Measurements from ENCODE around the gene CELSR1.

CELSR1 gene

GRCh38 chr22:46466255-46466676, 71.2 kb downstream of the CELSR1 start:
- H3K4me3 ChIP-seq (ENCODE audit: low read depth, low read length): no peak overlapping the region
- no peak overlapping the region for H2AK5ac ChIP-seq (ENCODE audit: low read length)
- no peak overlapping the region for H3K9ac ChIP-seq (ENCODE audit: low read length)
- no peak overlapping the region for H3K23ac ChIP-seq (ENCODE audit: low read length)
- no peak overlapping the region for H4K12ac ChIP-seq (ENCODE audit: low read depth, low read length)
- no peak overlapping the region for H2AFZ ChIP-seq (ENCODE audit: insufficient read depth, low read length, poor library complexity)
- H4K8ac ChIP-seq (ENCODE audit: low read depth, low read length): no peak overlapping the region
- no peak overlapping the region for H3K4me2 ChIP-seq (ENCODE audit: low read length)
- H3K79me1 ChIP-seq (ENCODE audit: low read length): no peaks in the 10 kb centered on the region
- H3K14ac ChIP-seq (ENCODE audit: low read length): no peak overlapping the region
- peaks cover 7 to 9% of the 10 kb centered on the region in 2 experiments for H3K4me1 ChIP-seq (ENCODE audit: control insufficient read depth in 1 of 2, insufficient read depth in 2 of 2, low read length in 2 of 2)
- H3K36me3 ChIP-seq (ENCODE audit: control insufficient read depth in 1 of 2, insufficient read depth in 2 of 2, low read length in 2 of 2): peaks cover 8 to 9% of the 10 kb centered on the region in 2 experiments
- H3K9me3 ChIP-seq (ENCODE audit: insufficient read depth, low read depth, low read length): no peaks in the 10 kb centered on the region
- H3K27me3 ChIP-seq (ENCODE audit: insufficient read depth, low read length): no peaks in the 10 kb centered on the region
- no peak overlapping the region for H2BK5ac ChIP-seq (ENCODE audit: low read depth, low read length, poor library complexity)
- no peaks in the 10 kb centered on the region for H3K79me2 ChIP-seq (ENCODE audit: control insufficient read depth, insufficient read depth, low read length, poor library complexity)
- peak overlapping the region; percentile 29 for H2BK12ac ChIP-seq (ENCODE audit: low read length)
- no CpG with 5 or more reads among the region's 10 CpGs for WGBS (ENCODE audit: extremely low coverage, insufficient coverage, insufficient read length)
- no peak overlapping the region for H3K4ac ChIP-seq (ENCODE audit: low read depth, low read length)
- H2BK120ac ChIP-seq (ENCODE audit: insufficient read depth, low read length, poor library complexity): no peak overlapping the region
- DNase-seq: no peak
- H4K91ac ChIP-seq (ENCODE audit: low read depth, low read length): no peak overlapping the region
- H3K18ac ChIP-seq (ENCODE audit: low read length): no peak overlapping the region
- H3K27ac ChIP-seq (ENCODE audit: low read depth, low read length): no peak overlapping the region

DNA sequence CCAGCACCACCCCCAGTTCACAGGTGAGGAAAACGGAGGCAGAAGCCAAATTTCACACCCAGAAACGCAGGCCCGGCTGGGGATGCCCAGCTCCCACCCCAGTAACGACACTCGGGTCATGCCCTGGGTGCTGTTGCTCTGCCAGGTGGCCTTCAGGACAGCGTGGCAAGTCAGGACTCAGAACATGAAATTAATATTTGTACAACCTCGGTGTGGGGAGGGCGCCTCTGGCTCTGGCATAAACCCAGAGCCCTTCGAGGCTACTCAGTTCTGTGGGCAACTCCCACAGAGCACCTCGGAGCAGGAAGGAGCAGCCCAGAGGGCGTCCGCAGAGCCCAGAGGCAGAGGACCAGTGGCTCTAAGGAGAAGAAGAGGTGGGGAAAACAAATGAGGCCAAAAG, 71.6 kb downstream of the CELSR1 start:
- no peak overlapping the region for H2BK5ac ChIP-seq (ENCODE audit: low read depth, low read length, poor library complexity)
- H3K9me3 ChIP-seq (ENCODE audit: insufficient read depth, low read depth, low read length): no peaks in the 10 kb centered on the region
- H2AK5ac ChIP-seq (ENCODE audit: low read length): no peak overlapping the region
- H3K14ac ChIP-seq (ENCODE audit: low read length): no peak overlapping the region
- H3K23ac ChIP-seq (ENCODE audit: low read length): no peak overlapping the region
- no peak overlapping the region for H4K91ac ChIP-seq (ENCODE audit: low read depth, low read length)
- no peaks in the 10 kb centered on the region for H3K79me2 ChIP-seq (ENCODE audit: control insufficient read depth, insufficient read depth, low read length, poor library complexity)
- H2BK120ac ChIP-seq (ENCODE audit: insufficient read depth, low read length, poor library complexity): no peak overlapping the region
- no peak overlapping the region for H3K27ac ChIP-seq (ENCODE audit: low read depth, low read length)
- H4K12ac ChIP-seq (ENCODE audit: low read depth, low read length): no peak overlapping the region
- peaks cover 8 to 9% of the 10 kb centered on the region in 2 experiments for H3K36me3 ChIP-seq (ENCODE audit: control insufficient read depth in 1 of 2, insufficient read depth in 2 of 2, low read length in 2 of 2)
- peaks cover 7 to 9% of the 10 kb centered on the region in 2 experiments for H3K4me1 ChIP-seq (ENCODE audit: control insufficient read depth in 1 of 2, insufficient read depth in 2 of 2, low read length in 2 of 2)
- no peaks in the 10 kb centered on the region for H3K27me3 ChIP-seq (ENCODE audit: insufficient read depth, low read length)
- peak overlapping the region; percentile 29 for H2BK12ac ChIP-seq (ENCODE audit: low read length)
- H3K79me1 ChIP-seq (ENCODE audit: low read length): no peaks in the 10 kb centered on the region
- H2AFZ ChIP-seq (ENCODE audit: insufficient read depth, low read length, poor library complexity): no peak overlapping the region
- H4K8ac ChIP-seq (ENCODE audit: low read depth, low read length): no peak overlapping the region
- no peak overlapping the region for H3K9ac ChIP-seq (ENCODE audit: low read length)
- H3K4me3 ChIP-seq (ENCODE audit: low read depth, low read length): no peak overlapping the region
- H3K4ac ChIP-seq (ENCODE audit: low read depth, low read length): no peak overlapping the region
- no CpG with 5 or more reads among the region's 12 CpGs for WGBS (ENCODE audit: extremely low coverage, insufficient coverage, insufficient read length)
- no peak overlapping the region for H3K18ac ChIP-seq (ENCODE audit: low read length)
- H3K4me2 ChIP-seq (ENCODE audit: low read length): no peak overlapping the region
- no peak for DNase-seq

- no peak overlapping the region for H3K4me3 ChIP-seq (ENCODE audit: low read depth, low read length)
- DNase-seq: no peak
- H3K9me3 ChIP-seq (ENCODE audit: insufficient read depth, low read depth, low read length): no peaks in the 10 kb centered on the region
- no peak overlapping the region for H4K91ac ChIP-seq (ENCODE audit: low read depth, low read length)
- no peak overlapping the region for H3K14ac ChIP-seq (ENCODE audit: low read length)
- H4K8ac ChIP-seq (ENCODE audit: low read depth, low read length): no peak overlapping the region
- no peak overlapping the region for H2BK12ac ChIP-seq (ENCODE audit: low read length)
- no peak overlapping the region for H3K18ac ChIP-seq (ENCODE audit: low read length)
- H3K4me1 ChIP-seq (ENCODE audit: control insufficient read depth in 1 of 2, insufficient read depth in 2 of 2, low read length in 2 of 2): peaks cover 7 to 9% of the 10 kb centered on the region in 2 experiments
- no peaks in the 10 kb centered on the region for H3K79me1 ChIP-seq (ENCODE audit: low read length)
- H3K79me2 ChIP-seq (ENCODE audit: control insufficient read depth, insufficient read depth, low read length, poor library complexity): no peaks in the 10 kb centered on the region
- peaks cover 8 to 9% of the 10 kb centered on the region in 2 experiments for H3K36me3 ChIP-seq (ENCODE audit: control insufficient read depth in 1 of 2, insufficient read depth in 2 of 2, low read length in 2 of 2)
- H2AFZ ChIP-seq (ENCODE audit: insufficient read depth, low read length, poor library complexity): no peak overlapping the region
- no peaks in the 10 kb centered on the region for H3K27me3 ChIP-seq (ENCODE audit: insufficient read depth, low read length)
- H2BK120ac ChIP-seq (ENCODE audit: insufficient read depth, low read length, poor library complexity): no peak overlapping the region
- H3K27ac ChIP-seq (ENCODE audit: low read depth, low read length): no peak overlapping the region
- H2BK5ac ChIP-seq (ENCODE audit: low read depth, low read length, poor library complexity): no peak overlapping the region
- no peak overlapping the region for H3K9ac ChIP-seq (ENCODE audit: low read length)
- no peak overlapping the region for H3K23ac ChIP-seq (ENCODE audit: low read length)
- no peak overlapping the region for H4K12ac ChIP-seq (ENCODE audit: low read depth, low read length)
- H3K4me2 ChIP-seq (ENCODE audit: low read length): no peak overlapping the region
- no CpG with 5 or more reads among the region's 11 CpGs for WGBS (ENCODE audit: extremely low coverage, insufficient coverage, insufficient read length)
- H3K4ac ChIP-seq (ENCODE audit: low read depth, low read length): no peak overlapping the region
- no peak overlapping the region for H2AK5ac ChIP-seq (ENCODE audit: low read length)
These were observed 72.1 kb downstream of the CELSR1 start for GRCh38 chr22:46465345-46465720.

- Histone ChIP-seq H2AK5ac (ENCODE audit: low read length) (peak overlapping the region; percentile 54), H3K23ac (ENCODE audit: low read length) (no peak overlapping the region), H3K27me3 (ENCODE audit: insufficient read depth, low read length) (no peaks in the 10 kb centered on the region), H4K91ac (ENCODE audit: low read depth, low read length) (no peak overlapping the region), H3K4me3 (ENCODE audit: low read depth, low read length) (no peak overlapping the region), H3K18ac (ENCODE audit: low read length) (peak overlapping the region; percentile 39), H3K79me1 (ENCODE audit: low read length) (no peaks in the 10 kb centered on the region), H3K36me3 (ENCODE audit: control insufficient read depth in 1 of 2, insufficient read depth in 2 of 2, low read length in 2 of 2) (peaks cover 8 to 9% of the 10 kb centered on the region in 2 experiments), H3K9ac (ENCODE audit: low read length) (no peak overlapping the region), H3K79me2 (ENCODE audit: control insufficient read depth, insufficient read depth, low read length, poor library complexity) (no peaks in the 10 kb centered on the region), H2BK120ac (ENCODE audit: insufficient read depth, low read length, poor library complexity) (no peak overlapping the region), H3K4ac (ENCODE audit: low read depth, low read length) (no peak overlapping the region), H3K4me1 (ENCODE audit: control insufficient read depth in 1 of 2, insufficient read depth in 2 of 2, low read length in 2 of 2) (peaks cover 7 to 9% of the 10 kb centered on the region in 2 experiments), H3K27ac (ENCODE audit: low read depth, low read length) (no peak overlapping the region), H4K8ac (ENCODE audit: low read depth, low read length) (no peak overlapping the region), H3K4me2 (ENCODE audit: low read length) (no peak overlapping the region), H4K12ac (ENCODE audit: low read depth, low read length) (no peak overlapping the region), H3K9me3 (ENCODE audit: insufficient read depth, low read depth, low read length) (no peaks in the 10 kb centered on the region), H3K14ac (ENCODE audit: low read length) (peak overlapping the region; percentile 11), H2BK5ac (ENCODE audit: low read depth, low read length, poor library complexity) (no peak overlapping the region), H2AFZ (ENCODE audit: insufficient read depth, low read length, poor library complexity) (no peak overlapping the region), H2BK12ac (ENCODE audit: low read length) (no peak overlapping the region)
- no peak for DNase-seq
- no CpG with 5 or more reads among the region's 18 CpGs for WGBS (ENCODE audit: extremely low coverage, insufficient coverage, insufficient read length)
These were observed 72.6 kb downstream of the CELSR1 start for GRCh38 chr22:46464701-46465344.

Data from trophoblast cell (in vitro differentiated cells and primary cell).